ENCODE results near the gene FOXM1. TPM values are rescaled to one million over a fixed set of nuclear protein-coding genes. Genes with fewer than 3 reads are reported as not detected.

The FOXM1 gene
- total and polyA plus RNA-seq, 10 of the 15 experiments (the other 5 are each of a cell fraction or from before 2014, with no cell fraction given), result 15.1 to 63.2 (median 34.2) TPM

- SMC1A ChIA-PET (ENCODE audit: uncharacterized antibody, unreplicated experiment), result no interaction called here
- Histone ChIP-seq H4K20me1 (ENCODE audit: control insufficient read depth, insufficient read depth) (no peaks in the 10 kb centered on the region), H2AFZ (ENCODE audit: control insufficient read depth, low read depth, low read length) (no peak overlapping the region), H3K79me2 (ENCODE audit: control insufficient read depth, insufficient read depth, low read length) (no peaks in the 10 kb centered on the region), H3K9ac (ENCODE audit: control insufficient read depth, insufficient read depth, low read length) (no peak overlapping the region), H3K4me3 (no peak overlapping the region), H3K4me1 (ENCODE audit: control insufficient read depth, insufficient read depth, low read length) (no peaks in the 10 kb centered on the region), H3K27me3 (replicated peaks in 1 of 2; ENCODE audit: control insufficient read depth in 2 of 2, insufficient read depth in 2 of 2, low read length in 1 of 2) (no peaks in the 10 kb centered on the region), H3K4me2 (ENCODE audit: control insufficient read depth, insufficient read depth) (no peak overlapping the region), H3K36me3 (ENCODE audit: control insufficient read depth in 2 of 2, insufficient read depth in 2 of 2, low read length in 1 of 2) (peaks cover 0 to under 1% of the 10 kb centered on the region in 2 experiments; a peak in 1 of 4 replicates), H3K9me3 (replicated peaks; ENCODE audit: control insufficient read depth, insufficient read depth, low read length) (no peaks in the 10 kb centered on the region), H3K27ac (ENCODE audit: control insufficient read depth, insufficient read depth) (no peak overlapping the region)
- in situ Hi-C loops (cut with MboI) (no loop called here), intact Hi-C loops (cut with micrococcal nuclease; ENCODE audit: unreplicated experiment) (no loop called here)
- ATAC-seq (no peak), FAIRE-seq (no peak), DNase-seq (ENCODE audit: low read depth, low spot score) (no peak)
- RAD21 ChIA-PET (ENCODE audit: unreplicated experiment), result no interaction called here
- POLR2A ChIA-PET, result no interaction called here
- TF ChIP-seq SUZ12 (IDR thresholded peaks at IDR 0.05; ENCODE audit: unreplicated experiment) (no peak), E2F8 (IDR thresholded peaks at IDR 0.05; ENCODE audit: low read depth, partially characterized antibody) (no peak), RAD21 (IDR thresholded peaks at IDR 0.05; ENCODE audit: insufficient read depth, low read depth, low read length) (no peak), CBX3 (IDR thresholded peaks at IDR 0.05; ENCODE audit: borderline replicate concordance, low read depth) (no peak), USF1 (IDR thresholded peaks at IDR 0.05; ENCODE audit: borderline replicate concordance, extremely low read length, insufficient read depth, low read depth, low read length) (no peak)
- WGBS (ENCODE audit: insufficient coverage, insufficient replicate concordance, low lambda C conversion rate, missing lambda C conversion rate), result 92% methylated on average over 2 of the region's 2 CpGs
- CTCF ChIA-PET, result no interaction called here
- BruUV-seq (replicated peaks), result no TSS peak
Observed at GRCh38 chr12:2919249-2919648, 42.3 kb upstream of the FOXM1 start.

All from GM12878 (cell line).